Type B pancreatic cell (in vitro differentiated cells): ENCODE results near the gene PLEKHA7. TPM values are rescaled to one million over a fixed set of nuclear protein-coding genes. Genes with fewer than 3 reads are reported as not detected.

ENCODE experiments used
- DNase-seq: peaks from one replicate; pipeline ENCODE4 v3.0.0; 2021; ENCODE audit warnings: mixed read lengths; ENCODE audit not compliant: unreplicated experiment; ENCODE audit errors: extremely low spot score
- H3K27ac Mint-ChIP-seq: 2 replicates; pipeline ENCODE4 v1.8.0; 2021; ENCODE audit warnings: mild to moderate bottlenecking, mixed read lengths
- H3K27me3 Mint-ChIP-seq: 2 replicates; pipeline ENCODE4 v1.8.0; 2021; ENCODE audit warnings: mixed read lengths
- H3K36me3 Mint-ChIP-seq: 2 replicates; pipeline ENCODE4 v1.8.0; 2021; ENCODE audit warnings: mixed read lengths
- H3K4me1 Mint-ChIP-seq: one replicate; pipeline ENCODE4 v1.8.0; 2021; ENCODE audit warnings: mixed read lengths; ENCODE audit not compliant: unreplicated experiment
- H3K4me3 Mint-ChIP-seq: 2 replicates; pipeline ENCODE4 v1.8.0; 2021; ENCODE audit warnings: mild to moderate bottlenecking, mixed read lengths
- H3K9me3 Mint-ChIP-seq: 2 replicates; pipeline ENCODE4 v1.8.0; 2021; ENCODE audit warnings: mixed read lengths
- CTCF ChIP-seq: fragments of 200-600 bp; sonication (generic); conservative IDR thresholded peaks from 2 replicates; pipeline ENCODE4 v1.5.0; 2021; ENCODE audit warnings: antibody characterized with exemption, mild to moderate bottlenecking
- total RNA-seq: library from RNA; stranded (reverse); gene quantifications from 2 replicates; pipeline ENCODE4 v1.2.1, GENCODE V29; 2021; ENCODE audit warnings: low replicate concordance

PLEKHA7 gene
- total RNA-seq, 1 donor from 2014 or later, result 64.7 TPM

GRCh38 chr11:16831316-16832192 is 182.7 kb downstream of the PLEKHA7 start:
- H3K4me1 Mint-ChIP-seq, result peaks cover 11% of the 10 kb centered on the region
- H3K9me3 Mint-ChIP-seq, result no peaks in the 10 kb centered on the region
- peak overlapping the region; percentile 5 for H3K27ac Mint-ChIP-seq
- H3K4me3 Mint-ChIP-seq, result no peak overlapping the region
- H3K36me3 Mint-ChIP-seq, result peaks cover 27% of the 10 kb centered on the region
- no peak for TF ChIP-seq CTCF
- no peak for DNase-seq
- H3K27me3 Mint-ChIP-seq, result no peaks in the 10 kb centered on the region

- DNase-seq, result no peak
- H3K36me3 Mint-ChIP-seq, result peaks cover 30% of the 10 kb centered on the region
- H3K4me3 Mint-ChIP-seq, result no peak overlapping the region
- H3K27me3 Mint-ChIP-seq, result no peaks in the 10 kb centered on the region
- no peak for TF ChIP-seq CTCF
- H3K9me3 Mint-ChIP-seq, result no peaks in the 10 kb centered on the region
- H3K27ac Mint-ChIP-seq, result peak overlapping the region; percentile 26
- peaks cover 5% of the 10 kb centered on the region for H3K4me1 Mint-ChIP-seq
Observed at GRCh38 chr11:16827139-16827538, 187.1 kb downstream of the PLEKHA7 start.

GRCh38 chr11:16825968-16826367 is 188.2 kb downstream of the PLEKHA7 start:
- Mint-ChIP-seq H3K9me3 (no peaks in the 10 kb centered on the region), H3K27ac (no peak overlapping the region), H3K4me3 (no peak overlapping the region), H3K27me3 (no peaks in the 10 kb centered on the region), H3K4me1 (peaks cover 17% of the 10 kb centered on the region), H3K36me3 (peaks cover 27% of the 10 kb centered on the region)
- TF ChIP-seq CTCF, result no peak
- DNase-seq, result no peak

- H3K4me3 Mint-ChIP-seq, result no peak overlapping the region
- no peak for DNase-seq
- TF ChIP-seq CTCF, result no peak
- H3K36me3 Mint-ChIP-seq, result peaks cover 30% of the 10 kb centered on the region
- peak overlapping the region; percentile 24 for H3K27ac Mint-ChIP-seq
- peaks cover 25% of the 10 kb centered on the region for H3K4me1 Mint-ChIP-seq
- H3K9me3 Mint-ChIP-seq, result no peaks in the 10 kb centered on the region
- no peaks in the 10 kb centered on the region for H3K27me3 Mint-ChIP-seq
Observed at GRCh38 chr11:16825101-16825500, 189.1 kb downstream of the PLEKHA7 start.

- DNase-seq, result no peak
- Mint-ChIP-seq H3K4me3 (peak overlapping the region; percentile 37), H3K9me3 (no peaks in the 10 kb centered on the region), H3K4me1 (peaks cover 32% of the 10 kb centered on the region), H3K27ac (peak overlapping the region; percentile 87), H3K36me3 (peaks cover 26% of the 10 kb centered on the region), H3K27me3 (no peaks in the 10 kb centered on the region)
- peak; percentile 91 for TF ChIP-seq CTCF
Observed at GRCh38 chr11:16820324-16821092, 193.7 kb downstream of the PLEKHA7 start.
